ENCODE measurements around the gene GTF2H4. TPM values are rescaled to one million over a fixed set of nuclear protein-coding genes. Genes with fewer than 3 reads are reported as not detected.

The GTF2H4 gene
- total RNA-seq, 2 donors from 2014 or later, result 15.8 to 25.7 TPM

GRCh38 chr6:30890646-30891449 is 17.2 kb upstream of the GTF2H4 start:
- H3K27me3 ChIP-seq, result no peaks in the 10 kb centered on the region
- peaks cover 12% of the 10 kb centered on the region for H3K36me3 ChIP-seq
- no peak overlapping the region for H3K4me3 ChIP-seq
- H3K4me1 ChIP-seq, result peaks cover 6% of the 10 kb centered on the region
- no peak for DNase-seq
- H3K27ac ChIP-seq, result no peak overlapping the region
- no peak for TF ChIP-seq CTCF (IDR thresholded peaks at IDR 0.05)
- H3K9me3 ChIP-seq, result no peaks in the 10 kb centered on the region
- intact Hi-C loops (cut with DNase I), result no loop called here
- no peak overlapping the region for H3K9ac ChIP-seq (ENCODE audit: low read depth in 2 of 2, low read length in 2 of 2)

GRCh38 chr6:30891450-30891723 is 16.6 kb upstream of the GTF2H4 start:
- Histone ChIP-seq H3K36me3 (peaks cover 12% of the 10 kb centered on the region), H3K4me1 (peaks cover under 1% of the 10 kb centered on the region), H3K9me3 (no peaks in the 10 kb centered on the region), H3K27me3 (no peaks in the 10 kb centered on the region), H3K27ac (no peak overlapping the region), H3K4me3 (no peak overlapping the region), H3K9ac (ENCODE audit: low read depth in 2 of 2, low read length in 2 of 2) (no peak overlapping the region)
- intact Hi-C loops (cut with DNase I), result no loop called here
- no peak for DNase-seq
- no peak for TF ChIP-seq CTCF (IDR thresholded peaks at IDR 0.05)

GRCh38 chr6:30891816-30892538 is 16.0 kb upstream of the GTF2H4 start:
- Histone ChIP-seq H3K9me3 (no peaks in the 10 kb centered on the region), H3K9ac (ENCODE audit: low read depth in 2 of 2, low read length in 2 of 2) (no peak overlapping the region), H3K36me3 (peaks cover 12% of the 10 kb centered on the region), H3K4me1 (no peaks in the 10 kb centered on the region), H3K27ac (no peak overlapping the region), H3K4me3 (no peak overlapping the region), H3K27me3 (no peaks in the 10 kb centered on the region)
- TF ChIP-seq CTCF (IDR thresholded peaks at IDR 0.05), result no peak
- intact Hi-C loops (cut with DNase I), result no loop called here
- DNase-seq, result no peak

GRCh38 chr6:30893001-30893591 is 14.9 kb upstream of the GTF2H4 start:
- no peak for DNase-seq
- Histone ChIP-seq H3K36me3 (peaks cover 19% of the 10 kb centered on the region), H3K27me3 (no peaks in the 10 kb centered on the region), H3K9ac (ENCODE audit: low read depth in 2 of 2, low read length in 2 of 2) (no peak overlapping the region), H3K4me1 (no peaks in the 10 kb centered on the region), H3K27ac (no peak overlapping the region), H3K4me3 (no peak overlapping the region), H3K9me3 (no peaks in the 10 kb centered on the region)
- TF ChIP-seq CTCF (IDR thresholded peaks at IDR 0.05), result no peak
- intact Hi-C loops (cut with DNase I), result no loop called here

- no peak overlapping the region for H3K4me3 ChIP-seq
- H3K4me1 ChIP-seq, result no peaks in the 10 kb centered on the region
- no peaks in the 10 kb centered on the region for H3K27me3 ChIP-seq
- H3K36me3 ChIP-seq, result peaks cover 19% of the 10 kb centered on the region
- H3K9me3 ChIP-seq, result no peaks in the 10 kb centered on the region
- intact Hi-C loops (cut with DNase I), result no loop called here
- no peak overlapping the region for H3K27ac ChIP-seq
- H3K9ac ChIP-seq (ENCODE audit: low read depth in 2 of 2, low read length in 2 of 2), result no peak overlapping the region
- no peak for TF ChIP-seq CTCF (IDR thresholded peaks at IDR 0.05)
- no peak for DNase-seq
Observed at GRCh38 chr6:30893666-30894065, 14.3 kb upstream of the GTF2H4 start.

All from colonic mucosa (tissue), 4 donors.